Lower leg skin (tissue), 4 donors: ENCODE measurements around the gene TXNRD2. TPM values are rescaled to one million over a fixed set of nuclear protein-coding genes. Genes with fewer than 3 reads are reported as not detected.

Experiments
- DNase-seq, 2 donors: peaks; one replicate each; pipeline ENCODE4 v3.0.0-alpha.2; 2019; ENCODE audit warnings: low spot score in 2 of 2
- H3K4me3 ChIP-seq: fragments of 200-600 bp; sonication (generic); 2 replicates; pipeline ENCODE4 v1.5.1; 2017; ENCODE audit warnings: mild to moderate bottlenecking, low read depth; ENCODE audit not compliant: poor library complexity, severe bottlenecking
- CTCF ChIP-seq, 3 donors: fragments of 450-650 bp; IDR thresholded peaks; one replicate each; pipeline ENCODE4 v1.5.1; 2016; ENCODE audit warnings: antibody characterized with exemption in 3 of 3, mild to moderate bottlenecking in 3 of 3, moderate library complexity in 2 of 3
- POLR2A ChIP-seq, 2 donors: fragments of 450-650 bp; IDR thresholded peaks; one replicate each; pipeline ENCODE4 v1.6.1; 2016 to 2017; ENCODE audit warnings: antibody characterized with exemption in 2 of 2, mild to moderate bottlenecking in 1 of 2, moderate library complexity in 1 of 2
- WGBS, 2 donors: methylation state at CpG; one replicate each; pipeline ENCODE4 v1.1.5; 2018; 5-methylcytosine and 5-hydroxymethylcytosine counted together
- intact Hi-C: fragments of 100-400 bp; cut with DNase I; formaldehyde crosslinking; loops from one replicate; pipeline ENCODE4 v1.15.0; 2023; ENCODE audit warnings: low total_unique reads
- total RNA-seq, 4 donors: library from RNA; depleted of rRNA; stranded (reverse); fragments of >200 nt; gene quantifications; one replicate each; pipeline ENCODE4 v1.1.0, GENCODE V29; 2016

Gene TXNRD2
- total RNA-seq, 4 donors from 2014 or later: 10.9 to 16.8 (median 15.2) TPM

- TF ChIP-seq CTCF (IDR thresholded peaks at IDR 0.05) (no peak), POLR2A (IDR thresholded peaks at IDR 0.05) (no peak)
- no peak overlapping the region for H3K4me3 ChIP-seq
- no peak for DNase-seq
- 86 to 87% methylated on average over 8 to 9 of the region's 9 CpGs for WGBS, 2 donors
- intact Hi-C loops: no loop called here
Measured at GRCh38 chr22:19961201-19961580, 19.6 kb upstream of the TXNRD2 start.

GRCh38 chr22:19960491-19961200, 19.0 kb upstream of the TXNRD2 start:
- no peak for DNase-seq
- 89 to 93% methylated on average over 12 of the region's 12 CpGs for WGBS, 2 donors

GRCh38 chr22:19959587-19960490, 18.2 kb upstream of the TXNRD2 start:
- 22 to 42% methylated on average over 6 to 11 of the region's 13 CpGs for WGBS, 2 donors
- intact Hi-C loops: no loop called here
- no peak for DNase-seq
- H3K4me3 ChIP-seq: no peak overlapping the region
- no peak for TF ChIP-seq CTCF (IDR thresholded peaks at IDR 0.05)
- TF ChIP-seq POLR2A (IDR thresholded peaks at IDR 0.05): no peak

More at GRCh38 chr22:19960491-19961200, 19.0 kb upstream of the TXNRD2 start:
- no peak for TF ChIP-seq CTCF (IDR thresholded peaks at IDR 0.05)
- no peak for TF ChIP-seq POLR2A (IDR thresholded peaks at IDR 0.05)
- H3K4me3 ChIP-seq: no peak overlapping the region
- intact Hi-C loops: no loop called here

- WGBS, 2 donors: 21 to 29% methylated on average over 15 to 24 of the region's 30 CpGs
- no peak overlapping the region for H3K4me3 ChIP-seq
- TF ChIP-seq CTCF (IDR thresholded peaks at IDR 0.05) (no peak), POLR2A (IDR thresholded peaks at IDR 0.05) (no peak)
- peak in 1 of 2 donors; percentile 94 for DNase-seq
- intact Hi-C loops: no loop called here
Measured at GRCh38 chr22:19959043-19959586, 17.5 kb upstream of the TXNRD2 start.

- intact Hi-C loops: no loop called here
- DNase-seq: no peak
- TF ChIP-seq POLR2A (IDR thresholded peaks at IDR 0.05): no peak
- TF ChIP-seq CTCF (IDR thresholded peaks at IDR 0.05): no peak
- WGBS, 2 donors: 63 to 73% methylated on average over 19 of the region's 19 CpGs
- H3K4me3 ChIP-seq: no peak overlapping the region
Measured at GRCh38 chr22:19958083-19959042, 16.7 kb upstream of the TXNRD2 start.
